ENCODE measurements around the gene ZNF688. TPM values are rescaled to one million over a fixed set of nuclear protein-coding genes. Genes with fewer than 3 reads are reported as not detected.
A peak's percentile ranks its signal among the peaks of the same experiment; 100 is the strongest.

ZNF688 gene
- total and polyA plus RNA-seq, 2 experiments from 2014 or later, result 9.8 to 21.0 TPM

DNA sequence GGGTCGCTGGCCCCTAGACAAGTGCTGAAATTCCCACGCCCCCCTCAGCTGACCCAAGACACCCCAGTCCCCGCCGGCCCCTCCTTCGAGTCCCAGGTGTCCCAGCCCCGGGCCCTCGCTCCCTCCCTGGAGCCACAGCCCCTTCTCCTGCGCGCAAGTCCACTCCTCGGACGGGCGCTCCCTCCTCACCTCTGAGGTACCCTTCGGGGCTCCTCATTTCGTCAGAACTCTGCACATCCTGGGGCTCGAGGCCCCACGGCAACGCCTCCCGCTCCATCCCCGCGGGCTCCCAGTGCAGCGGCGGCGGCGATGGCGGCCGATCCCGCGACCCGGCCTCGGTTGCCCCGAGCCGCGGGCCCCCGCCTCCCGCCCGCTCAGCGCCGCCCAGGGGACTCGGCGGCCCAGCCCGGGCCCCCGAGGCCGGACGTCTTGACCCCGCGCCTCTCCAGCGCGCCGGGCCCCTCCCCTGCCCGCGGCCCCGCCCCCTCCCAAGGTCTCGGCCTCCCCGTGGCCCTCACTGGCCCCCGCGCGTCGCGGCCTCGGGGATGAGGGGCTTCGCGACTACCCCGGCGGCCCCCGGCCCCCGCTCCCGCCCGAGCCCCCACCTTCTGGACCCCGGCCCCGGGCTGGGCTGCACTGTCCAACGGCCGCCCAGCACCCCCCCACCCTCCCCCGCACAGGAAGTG is 45.2 kb downstream of the ZNF688 start, which contains the start of gene ZNF768:
TSS of gene ZNF768 (minus strand) at position 430 of the 686 bp plus-strand sequence. CDS start at position 277, 153 bp downstream.
- H3K4me3 ChIP-seq, result peak within 1 kb of the TSS; percentile 74
- H4K20me1 ChIP-seq (ENCODE audit: insufficient read depth, poor library complexity, severe bottlenecking), result no peaks in the 10 kb centered on the region
- peak within 1 kb of the TSS; percentile 100 for H3K27ac ChIP-seq
- peak within 1 kb of the TSS; percentile 86 for H3K4me2 ChIP-seq
- no peaks in the 10 kb centered on the region for H3K27me3 ChIP-seq
- H2AFZ ChIP-seq, result peak within 1 kb of the TSS; percentile 89
- peaks cover 14% of the 10 kb centered on the region for H3K4me1 ChIP-seq (ENCODE audit: insufficient read depth)
- H3K79me2 ChIP-seq, result peaks cover 4% of the 10 kb centered on the region
- WGBS (ENCODE audit: low lambda C conversion rate, missing lambda C conversion rate), result 4% methylated on average over 20 of the region's 73 CpGs
- TF ChIP-seq EZH2phosphoT487 (IDR thresholded peaks at IDR 0.05; ENCODE audit: low read depth, severe bottlenecking, unreplicated experiment) (no peak), EZH2 (IDR thresholded peaks at IDR 0.05; ENCODE audit: borderline replicate concordance) (no peak)
- TF ChIP-seq, protein P1, sequence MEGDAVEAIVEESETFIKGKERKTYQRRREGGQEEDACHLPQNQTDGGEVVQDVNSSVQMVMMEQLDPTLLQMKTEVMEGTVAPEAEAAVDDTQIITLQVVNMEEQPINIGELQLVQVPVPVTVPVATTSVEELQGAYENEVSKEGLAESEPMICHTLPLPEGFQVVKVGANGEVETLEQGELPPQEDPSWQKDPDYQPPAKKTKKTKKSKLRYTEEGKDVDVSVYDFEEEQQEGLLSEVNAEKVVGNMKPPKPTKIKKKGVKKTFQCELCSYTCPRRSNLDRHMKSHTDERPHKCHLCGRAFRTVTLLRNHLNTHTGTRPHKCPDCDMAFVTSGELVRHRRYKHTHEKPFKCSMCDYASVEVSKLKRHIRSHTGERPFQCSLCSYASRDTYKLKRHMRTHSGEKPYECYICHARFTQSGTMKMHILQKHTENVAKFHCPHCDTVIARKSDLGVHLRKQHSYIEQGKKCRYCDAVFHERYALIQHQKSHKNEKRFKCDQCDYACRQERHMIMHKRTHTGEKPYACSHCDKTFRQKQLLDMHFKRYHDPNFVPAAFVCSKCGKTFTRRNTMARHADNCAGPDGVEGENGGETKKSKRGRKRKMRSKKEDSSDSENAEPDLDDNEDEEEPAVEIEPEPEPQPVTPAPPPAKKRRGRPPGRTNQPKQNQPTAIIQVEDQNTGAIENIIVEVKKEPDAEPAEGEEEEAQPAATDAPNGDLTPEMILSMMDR (IDR thresholded peaks at IDR 0.05; ENCODE audit: poor library complexity), result no peak
- no peaks in the 10 kb centered on the region for H3K9me2 ChIP-seq (replicated peaks; ENCODE audit: insufficient read depth)
- H3K36me3 ChIP-seq (replicated peaks; ENCODE audit: insufficient read depth, low read depth), result no peaks in the 10 kb centered on the region
- H3K9me3 ChIP-seq (ENCODE audit: low read depth), result no peaks in the 10 kb centered on the region
- DNase-seq (ENCODE audit: low spot score), result peak; percentile 81

DNA sequence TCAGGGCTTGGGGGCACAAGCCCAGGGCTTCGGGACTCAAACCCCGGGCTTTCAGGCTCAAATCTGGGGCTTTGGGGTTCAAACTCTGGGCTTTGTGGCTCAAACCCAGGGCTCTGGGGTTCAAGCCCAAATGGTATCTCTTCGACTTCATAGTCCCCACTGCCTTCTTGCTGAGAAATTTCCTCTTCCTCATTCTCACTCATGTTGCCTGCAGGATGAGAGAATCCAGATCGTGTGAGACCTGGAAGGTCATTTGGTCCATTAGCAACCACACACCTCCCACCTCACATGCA is 45.7 kb downstream of the ZNF688 start:
- WGBS (ENCODE audit: low lambda C conversion rate, missing lambda C conversion rate), result 73% methylated on average over 4 of the region's 4 CpGs
- H3K27me3 ChIP-seq, result no peaks in the 10 kb centered on the region
- TF ChIP-seq EZH2 (IDR thresholded peaks at IDR 0.05; ENCODE audit: borderline replicate concordance) (no peak), EZH2phosphoT487 (IDR thresholded peaks at IDR 0.05; ENCODE audit: low read depth, severe bottlenecking, unreplicated experiment) (no peak)
- TF ChIP-seq, protein P1 (IDR thresholded peaks at IDR 0.05; ENCODE audit: poor library complexity), result no peak
- peak overlapping the region; percentile 86 for H3K4me2 ChIP-seq
- H2AFZ ChIP-seq, result peak overlapping the region; percentile 67
- no peaks in the 10 kb centered on the region for H3K36me3 ChIP-seq (replicated peaks; ENCODE audit: insufficient read depth, low read depth)
- peaks cover 4% of the 10 kb centered on the region for H3K79me2 ChIP-seq
- peak overlapping the region; percentile 74 for H3K4me3 ChIP-seq
- DNase-seq (ENCODE audit: low spot score), result no peak
- H3K27ac ChIP-seq, result peak overlapping the region; percentile 100
- peaks cover 14% of the 10 kb centered on the region for H3K4me1 ChIP-seq (ENCODE audit: insufficient read depth)
- H3K9me3 ChIP-seq (ENCODE audit: low read depth), result no peaks in the 10 kb centered on the region
- H3K9me2 ChIP-seq (replicated peaks; ENCODE audit: insufficient read depth), result no peaks in the 10 kb centered on the region
- H4K20me1 ChIP-seq (ENCODE audit: insufficient read depth, poor library complexity, severe bottlenecking), result no peaks in the 10 kb centered on the region

DNA sequence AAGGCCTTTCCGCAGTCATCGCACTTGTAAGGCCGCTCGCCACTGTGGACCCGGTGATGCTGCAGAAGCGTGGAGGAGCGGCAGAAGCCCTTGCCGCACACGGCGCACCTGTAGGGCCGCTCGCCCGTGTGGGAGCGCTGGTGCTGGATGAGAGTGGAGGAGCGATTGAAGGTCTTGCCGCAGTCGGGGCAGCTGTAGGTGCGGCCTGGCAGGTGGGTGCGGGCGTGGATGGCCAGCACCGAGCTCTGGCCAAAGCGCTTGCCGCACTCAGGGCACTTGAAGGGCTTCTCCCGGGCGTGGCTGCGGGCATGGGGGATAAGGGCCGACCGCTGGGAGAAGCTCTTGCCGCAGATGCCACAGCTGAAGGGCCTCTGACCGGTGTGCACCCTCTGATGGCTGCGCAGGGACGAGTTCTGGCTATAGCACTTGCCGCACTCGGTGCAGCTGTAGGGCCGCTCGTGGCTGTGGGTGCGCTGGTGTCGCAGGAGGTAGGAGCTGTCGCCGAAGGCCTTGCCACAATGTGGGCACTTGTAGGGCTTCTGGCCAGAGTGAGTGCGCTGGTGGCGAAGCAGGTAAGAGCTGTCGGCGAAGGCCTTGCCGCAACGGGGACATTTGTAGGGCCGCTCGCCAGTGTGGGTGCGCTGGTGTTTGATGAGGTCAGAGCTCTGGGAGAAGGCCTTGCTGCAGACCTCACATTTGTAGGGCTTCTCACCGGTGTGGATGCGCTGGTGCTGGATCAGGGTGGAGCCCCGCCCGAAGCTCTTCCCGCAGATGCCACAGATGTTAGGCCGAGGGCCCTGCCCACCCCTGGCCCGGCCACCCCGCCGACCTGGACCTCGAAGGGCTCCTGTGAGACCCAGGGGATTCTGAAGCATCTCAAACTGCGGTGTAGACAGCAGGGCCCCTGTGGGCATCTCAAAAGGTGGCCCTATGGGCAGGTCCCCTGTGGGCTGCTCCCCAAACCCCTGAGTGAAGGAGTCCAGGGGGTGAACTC is 46.6 kb downstream of the ZNF688 start:
- TF ChIP-seq EZH2phosphoT487 (IDR thresholded peaks at IDR 0.05; ENCODE audit: low read depth, severe bottlenecking, unreplicated experiment) (no peak), EZH2 (IDR thresholded peaks at IDR 0.05; ENCODE audit: borderline replicate concordance) (no peak)
- TF ChIP-seq, protein P1 (IDR thresholded peaks at IDR 0.05; ENCODE audit: poor library complexity), result no peak
- Histone ChIP-seq H3K9me3 (ENCODE audit: low read depth) (no peaks in the 10 kb centered on the region), H3K4me3 (no peak overlapping the region), H3K4me2 (no peak overlapping the region), H3K9me2 (replicated peaks; ENCODE audit: insufficient read depth) (no peaks in the 10 kb centered on the region), H3K79me2 (peaks cover 4% of the 10 kb centered on the region), H3K36me3 (replicated peaks; ENCODE audit: insufficient read depth, low read depth) (no peaks in the 10 kb centered on the region), H3K4me1 (ENCODE audit: insufficient read depth) (peaks cover 14% of the 10 kb centered on the region), H2AFZ (no peak overlapping the region), H3K27me3 (no peaks in the 10 kb centered on the region), H3K27ac (no peak overlapping the region), H4K20me1 (ENCODE audit: insufficient read depth, poor library complexity, severe bottlenecking) (no peaks in the 10 kb centered on the region)
- no peak for DNase-seq (ENCODE audit: low spot score)
- WGBS (ENCODE audit: low lambda C conversion rate, missing lambda C conversion rate), result 96% methylated on average over 57 of the region's 60 CpGs
